HG02943 (cell line): ENCODE results near the gene MN1.

Source experiments
- ATAC-seq: cut with Tn5 transposase; IDR thresholded peaks from one replicate; pipeline ENCODE4 v1.9.1; 2021; ENCODE audit warnings: mild to moderate bottlenecking, low read depth, moderate library complexity; ENCODE audit not compliant: unreplicated experiment

The MN1 gene

GRCh38 chr22:27786291-27786932 lies 15.1 kb downstream of the MN1 start:
- no peak for ATAC-seq

- ATAC-seq = no peak
These were observed 15.7 kb downstream of the MN1 start for GRCh38 chr22:27785831-27786230.

- ATAC-seq = no peak
These were observed 17.5 kb downstream of the MN1 start for GRCh38 chr22:27784120-27784475.

- no peak for ATAC-seq
These were observed 18.0 kb downstream of the MN1 start for GRCh38 chr22:27783436-27784119.

- ATAC-seq = no peak
These were observed 19.5 kb downstream of the MN1 start for GRCh38 chr22:27782088-27782487.

GRCh38 chr22:27780161-27780575 lies 21.4 kb downstream of the MN1 start:
- ATAC-seq = no peak

- ATAC-seq = no peak
These were observed 21.9 kb downstream of the MN1 start for GRCh38 chr22:27779643-27780042.

GRCh38 chr22:27778294-27779090 lies 23.1 kb downstream of the MN1 start:
- ATAC-seq = no peak

- ATAC-seq = no peak
These were observed 24.4 kb downstream of the MN1 start for GRCh38 chr22:27777128-27777527.

GRCh38 chr22:27776650-27776958 lies 25.0 kb downstream of the MN1 start:
- ATAC-seq = no peak

- no peak for ATAC-seq
These were observed 25.6 kb downstream of the MN1 start for GRCh38 chr22:27775758-27776649.

GRCh38 chr22:27775087-27775698 lies 26.4 kb downstream of the MN1 start:
- ATAC-seq = no peak

GRCh38 chr22:27774200-27774599 lies 27.4 kb downstream of the MN1 start:
- no peak for ATAC-seq

GRCh38 chr22:27772984-27773498 lies 28.5 kb downstream of the MN1 start:
- ATAC-seq = no peak

- no peak for ATAC-seq
These were observed 29.2 kb downstream of the MN1 start for GRCh38 chr22:27772081-27772983.

GRCh38 chr22:27771637-27772036 lies 29.9 kb downstream of the MN1 start:
- no peak for ATAC-seq

- no peak for ATAC-seq
These were observed 32.5 kb downstream of the MN1 start for GRCh38 chr22:27769012-27769411.

- no peak for ATAC-seq
These were observed 33.4 kb downstream of the MN1 start for GRCh38 chr22:27768027-27768653.

GRCh38 chr22:27766679-27767078 lies 34.9 kb downstream of the MN1 start:
- no peak for ATAC-seq
